HG03139 (cell line): Measurements from ENCODE around the gene EEIG2.

Source experiments
- ATAC-seq: cut with Tn5 transposase; IDR thresholded peaks from one replicate; pipeline ENCODE4 v1.9.1; 2021; ENCODE audit not compliant: unreplicated experiment

EEIG2 gene

GRCh38 chr1:108575375-108575774 is 15.5 kb downstream of the EEIG2 start:
- no peak for ATAC-seq

GRCh38 chr1:108583757-108584427 is 24.0 kb downstream of the EEIG2 start:
- no peak for ATAC-seq

GRCh38 chr1:108584428-108584856 is 24.5 kb downstream of the EEIG2 start:
- ATAC-seq: no peak

GRCh38 chr1:108585313-108585712 is 25.4 kb downstream of the EEIG2 start:
- ATAC-seq: no peak

GRCh38 chr1:108590441-108590840 is 30.5 kb downstream of the EEIG2 start:
- no peak for ATAC-seq

- ATAC-seq: no peak
Measured at GRCh38 chr1:108590957-108591356, 31.1 kb downstream of the EEIG2 start.

- ATAC-seq: no peak
Measured at GRCh38 chr1:108591466-108591865, 31.6 kb downstream of the EEIG2 start.

- ATAC-seq: peak; percentile 56
Measured at GRCh38 chr1:108592030-108592759, 32.3 kb downstream of the EEIG2 start.

GRCh38 chr1:108593448-108593847 is 33.5 kb downstream of the EEIG2 start:
- ATAC-seq: no peak

- no peak for ATAC-seq
Measured at GRCh38 chr1:108595507-108595906, 35.6 kb downstream of the EEIG2 start.

- no peak for ATAC-seq
Measured at GRCh38 chr1:108597041-108597440, 37.1 kb downstream of the EEIG2 start.

- ATAC-seq: no peak
Measured at GRCh38 chr1:108598340-108598739, 38.4 kb downstream of the EEIG2 start.

GRCh38 chr1:108600504-108600903 is 40.6 kb downstream of the EEIG2 start:
- no peak for ATAC-seq

- no peak for ATAC-seq
Measured at GRCh38 chr1:108601708-108602410, 42.0 kb downstream of the EEIG2 start.

- ATAC-seq: no peak
Measured at GRCh38 chr1:108605633-108606032, 45.7 kb downstream of the EEIG2 start.

GRCh38 chr1:108606478-108606877 is 46.6 kb downstream of the EEIG2 start:
- ATAC-seq: no peak

- ATAC-seq: no peak
Measured at GRCh38 chr1:108609483-108610049, 49.7 kb downstream of the EEIG2 start.
